Lung (tissue), 12 donors: ENCODE data around the gene STAB1. TPM values are rescaled to one million over a fixed set of nuclear protein-coding genes. Genes with fewer than 3 reads are reported as not detected.

Experiments used
- ATAC-seq: fragments of 200-7000 bp; cut with Tn5 transposase; one replicate; pipeline ENCODE4 v1.9.1; 2020; ENCODE audit warnings: moderate number of reproducible peaks; ENCODE audit not compliant: insufficient read depth, low FRiP score
- DNase-seq, 3 donors: peaks; one replicate each; pipeline ENCODE4 v3.0.0-alpha.2; 2013 to 2017
- H3K27ac ChIP-seq, 2 donors: one replicate each; pipeline ENCODE4 v1.5.1; 2013; ENCODE audit warnings: mild to moderate bottlenecking in 2 of 2, moderate library complexity in 2 of 2, control low read depth in 1 of 2, inconsistent platforms in 1 of 2, low read depth in 1 of 2, low read length in 1 of 2
- H3K27me3 ChIP-seq, 3 donors: one replicate each; pipeline ENCODE4 v1.5.1; 2013; ENCODE audit warnings: low read length in 2 of 3; ENCODE audit not compliant: control insufficient read depth in 3 of 3, insufficient read depth in 3 of 3
- H3K36me3 ChIP-seq, 4 donors: one replicate each; pipeline ENCODE4 v1.5.1; 2013; ENCODE audit warnings: low read length in 4 of 4, mild to moderate bottlenecking in 1 of 4, moderate library complexity in 1 of 4; ENCODE audit not compliant: control insufficient read depth in 4 of 4, insufficient read depth in 4 of 4
- H3K4me1 ChIP-seq, 5 donors: one replicate each; pipeline ENCODE4 v1.5.1; 2013; ENCODE audit warnings: low read length in 5 of 5, mild to moderate bottlenecking in 2 of 5, moderate library complexity in 1 of 5; ENCODE audit not compliant: control insufficient read depth in 5 of 5, insufficient read depth in 5 of 5
- H3K4me3 ChIP-seq: one replicate; pipeline ENCODE4 v1.5.1; 2013; ENCODE audit warnings: mild to moderate bottlenecking, control low read depth, moderate library complexity
- H3K9ac ChIP-seq, 2 donors: one replicate each; pipeline ENCODE4 v1.5.1; 2013; ENCODE audit warnings: low read length in 2 of 2, control low read depth in 1 of 2; ENCODE audit not compliant: insufficient read depth in 1 of 2
- H3K9me3 ChIP-seq, 4 donors: one replicate each; pipeline ENCODE4 v1.5.1; 2013; ENCODE audit warnings: low read length in 3 of 4, mild to moderate bottlenecking in 1 of 4, moderate library complexity in 1 of 4; ENCODE audit not compliant: control insufficient read depth in 4 of 4, insufficient read depth in 3 of 4
- CTCF ChIP-seq: IDR thresholded peaks from 2 replicates; pipeline ENCODE4 v1.5.1; 2012; ENCODE audit warnings: mild to moderate bottlenecking; ENCODE audit errors: control extremely low read depth, extremely low read depth
- WGBS, 2 donors: extraction: QIAGEN DNeasy Blood & Tissue Kit; methylation state at CpG; one replicate each; pipeline ENCODE4 v1.1.7; 2013; 5-methylcytosine and 5-hydroxymethylcytosine counted together
- polyA plus RNA-seq, 2 donors: library from polyadenylated mRNA; stranded (reverse); fragments of 200-250 nt; gene quantifications; one replicate each; pipeline ENCODE4 v1.2.1, GENCODE V29; 2013
- total RNA-seq, 2 donors: library from RNA; depleted of rRNA in 1 of 2; stranded (reverse); fragments of >200 nt in 1 of 2; gene quantifications; one replicate each; pipeline ENCODE4 v1.2.1, GENCODE V29; 2014 to 2021
- donor health status: control.
- donor health status: control.
- donor health status: Bipolar disorder and iron deficiency.
- donor health status: healthy.
- donor health status: DM: yes; HTN: yes; CAD: no.

Gene STAB1
- total and polyA plus RNA-seq, 4 donors: 53.1 to 220 (median 193) TPM

- ATAC-seq (no peak), DNase-seq (no peak)
- H3K9ac ChIP-seq: no peak overlapping the region
- H3K4me1 ChIP-seq: no peaks in the 10 kb centered on the region
- no peak overlapping the region for H3K27ac ChIP-seq
- H3K36me3 ChIP-seq: peaks cover 15 to 32% (median 20%) of the 10 kb centered on the region in 4 donors
- peaks cover 0 to 2% (median 0%) of the 10 kb centered on the region in 4 donors for H3K9me3 ChIP-seq
- no peaks in the 10 kb centered on the region for H3K27me3 ChIP-seq
- 88 to 97% methylated on average over 3 of the region's 3 CpGs for WGBS, 2 donors
- no peak for TF ChIP-seq CTCF
- H3K4me3 ChIP-seq: no peak overlapping the region
Observed at GRCh38 chr3:52546111-52546901, 51.2 kb downstream of the STAB1 start.

GRCh38 chr3:52547143-52547542 lies 52.0 kb downstream of the STAB1 start:
- TF ChIP-seq CTCF: no peak
- peaks cover 16 to 38% (median 24%) of the 10 kb centered on the region in 4 donors for H3K36me3 ChIP-seq

GRCh38 chr3:52551118-52551517 lies 56.0 kb downstream of the STAB1 start:
- Histone ChIP-seq H3K36me3 (peaks cover 17 to 54% (median 37%) of the 10 kb centered on the region in 4 donors), H3K9ac (no peak overlapping the region), H3K4me1 (peaks cover 0 to 10% (median 0%) of the 10 kb centered on the region in 5 donors), H3K9me3 (peaks cover 0 to 2% (median 0%) of the 10 kb centered on the region in 4 donors), H3K27me3 (no peaks in the 10 kb centered on the region), H3K27ac (no peak overlapping the region), H3K4me3 (no peak overlapping the region)
- DNase-seq: no peak
- no peak for TF ChIP-seq CTCF
- ATAC-seq: no peak

More at GRCh38 chr3:52547143-52547542, 52.0 kb downstream of the STAB1 start:
- H3K27me3 ChIP-seq: no peaks in the 10 kb centered on the region
- no peak for DNase-seq
- no peak overlapping the region for H3K4me3 ChIP-seq
- ATAC-seq: no peak
- no peak overlapping the region for H3K27ac ChIP-seq
- peaks cover 0 to 2% (median 0%) of the 10 kb centered on the region in 4 donors for H3K9me3 ChIP-seq
- WGBS, 2 donors: 88 to 91% methylated on average over 2 of the region's 2 CpGs
- H3K4me1 ChIP-seq: peaks cover 0 to 3% (median 0%) of the 10 kb centered on the region in 5 donors
- H3K9ac ChIP-seq: no peak overlapping the region
